IMR-90 (cell line): Measurements from ENCODE around the gene FEN1. TPM values are rescaled to one million over a fixed set of nuclear protein-coding genes. Genes with fewer than 3 reads are reported as not detected.

ENCODE experiments used
- ATAC-seq: fragments of 200-7000 bp; cut with Tn5 transposase; 2 replicates; pipeline ENCODE4 v1.9.1; 2020; ENCODE audit warnings: low read depth, mild to moderate bottlenecking, moderate library complexity
- BruUV-seq: library from RNA; stranded (reverse); fragments of 400-500 nt; replicated peaks from 2 replicates; lab custom pipeline; 2021; lab: Mats Ljungman, UMichigan
- CTCF ChIA-PET: fragments of 300-600 bp; formaldehyde crosslinking; extraction: SDS; loops from one replicate; lab custom pipeline; 2021; ENCODE audit warnings: antibody characterized with exemption; lab: Yijun Ruan, JAX
- POLR2A ChIA-PET: fragments of 300-600 bp; sonication (Branson Sonifier 250); formaldehyde crosslinking; loops from one replicate; lab custom pipeline; 2022; ENCODE audit warnings: antibody characterized with exemption; ENCODE audit not compliant: unreplicated experiment; lab: Charles Lee
- DNase-seq: peaks from one replicate; pipeline ENCODE4 v3.0.0; 2013
- H2AFZ ChIP-seq: replicated peaks from 2 replicates; pipeline ENCODE3; 2013; ENCODE audit warnings: low read length, mild to moderate bottlenecking; ENCODE audit not compliant: poor library complexity
- H2AK5ac ChIP-seq: 2 replicates; pipeline ENCODE4 v1.6.1; 2013; ENCODE audit warnings: low read depth, low read length, inconsistent platforms
- H2AK9ac ChIP-seq: replicated peaks from 2 replicates; pipeline ENCODE3; 2013; ENCODE audit warnings: mild to moderate bottlenecking, low read depth, low read length, moderate library complexity; ENCODE audit not compliant: poor library complexity
- H2BK120ac ChIP-seq: 2 replicates; pipeline ENCODE4 v1.6.1; 2013; ENCODE audit warnings: low read depth, low read length, inconsistent platforms
- H2BK15ac ChIP-seq: 3 replicates; pipeline ENCODE4 v1.6.1; 2013; ENCODE audit warnings: low read depth, low read length, inconsistent platforms
- H2BK20ac ChIP-seq: 2 replicates; pipeline ENCODE4 v1.6.1; 2013; ENCODE audit warnings: low read depth, mild to moderate bottlenecking, inconsistent platforms, low read length, moderate library complexity
- H2BK5ac ChIP-seq: 2 replicates; pipeline ENCODE4 v1.6.1; 2013; ENCODE audit warnings: mild to moderate bottlenecking, low read depth, low read length, inconsistent platforms; ENCODE audit not compliant: poor library complexity, severe bottlenecking
- H3K14ac ChIP-seq: replicated peaks from 2 replicates; pipeline ENCODE4 v1.6.1; 2013; ENCODE audit warnings: low read depth, low read length, inconsistent platforms
- H3K18ac ChIP-seq: 2 replicates; pipeline ENCODE4 v1.6.1; 2013; ENCODE audit warnings: low read depth, low read length, control low read depth
- H3K23ac ChIP-seq: 2 replicates; pipeline ENCODE4 v1.6.1; 2013; ENCODE audit warnings: low read depth, low read length, inconsistent platforms
- H3K27ac ChIP-seq: 2 replicates; pipeline ENCODE4 v1.5.1; 2013; ENCODE audit warnings: mild to moderate bottlenecking, control low read depth, low read length; ENCODE audit not compliant: insufficient read depth
- H3K27me3 ChIP-seq: 2 replicates; pipeline ENCODE4 v1.6.1; 2013; ENCODE audit warnings: low read length; ENCODE audit not compliant: control insufficient read depth, insufficient read depth
- H3K36me3 ChIP-seq: 2 replicates; pipeline ENCODE4 v1.6.1; 2013; ENCODE audit warnings: low read length, mixed read lengths; ENCODE audit not compliant: control insufficient read depth, insufficient read depth
- H3K4ac ChIP-seq: 2 replicates; pipeline ENCODE4 v1.6.1; 2013; ENCODE audit warnings: low read depth, low read length, inconsistent platforms
- H3K4me1 ChIP-seq: 2 replicates; pipeline ENCODE4 v1.6.1; 2013; ENCODE audit warnings: low read length, mixed read lengths; ENCODE audit not compliant: control insufficient read depth, insufficient read depth
- H3K4me2 ChIP-seq: 2 replicates; pipeline ENCODE4 v1.6.1; 2013; ENCODE audit warnings: low read depth, mild to moderate bottlenecking, control low read depth, low read length, moderate library complexity
- H3K4me3 ChIP-seq: 2 replicates; pipeline ENCODE4 v1.5.1; 2013; ENCODE audit warnings: low read depth, mild to moderate bottlenecking, control low read depth, low read length, moderate library complexity; ENCODE audit not compliant: insufficient read depth
- H3K56ac ChIP-seq: 2 replicates; pipeline ENCODE4 v1.6.1; 2013; ENCODE audit warnings: low read length, inconsistent platforms; ENCODE audit not compliant: insufficient read depth; ENCODE audit errors: extremely low read depth
- H3K79me1 ChIP-seq, 2 experiments: 2 replicates each; pipeline ENCODE4 v1.6.1; 2013; ENCODE audit warnings: low read length in 2 of 2, inconsistent platforms in 1 of 2, low read depth in 1 of 2
- H3K9ac ChIP-seq: 2 replicates; pipeline ENCODE4 v1.6.1; 2013; ENCODE audit warnings: low read depth, low read length, control low read depth
- H3K9me1 ChIP-seq: 2 replicates; pipeline ENCODE4 v1.6.1; 2013; ENCODE audit warnings: low read length, inconsistent platforms; ENCODE audit not compliant: insufficient read depth
- H3K9me3 ChIP-seq: 2 replicates; pipeline ENCODE4 v1.6.1; 2013; ENCODE audit warnings: low read length; ENCODE audit not compliant: control insufficient read depth, insufficient read depth
- H4K20me1 ChIP-seq: 2 replicates; pipeline ENCODE4 v1.6.1; 2013; ENCODE audit warnings: low read length, inconsistent platforms; ENCODE audit not compliant: insufficient read depth
- H4K5ac ChIP-seq: 2 replicates; pipeline ENCODE4 v1.6.1; 2013; ENCODE audit warnings: mild to moderate bottlenecking, low read depth, low read length, control low read depth
- H4K8ac ChIP-seq, 2 experiments: 2 replicates each; pipeline ENCODE4 v1.6.1; 2013; ENCODE audit warnings: low read depth in 2 of 2, low read length in 2 of 2, control low read depth in 1 of 2, inconsistent platforms in 1 of 2
- H4K91ac ChIP-seq: 2 replicates; pipeline ENCODE4 v1.6.1; 2013; ENCODE audit warnings: low read depth, low read length, inconsistent platforms; ENCODE audit not compliant: insufficient read depth
- CHD1 ChIP-seq: IDR thresholded peaks from 2 replicates; pipeline ENCODE4 v1.6.1; 2012; ENCODE audit warnings: low read depth, low read length, improper control_type of control experiment
- MAFK ChIP-seq: IDR thresholded peaks from 2 replicates; pipeline ENCODE4 v1.6.1; 2012; ENCODE audit warnings: low read depth, low read length, improper control_type of control experiment
- POLR2A ChIP-seq: IDR thresholded peaks from 2 replicates; pipeline ENCODE4 v1.6.1; 2012; ENCODE audit warnings: mild to moderate bottlenecking, low read depth, low read length
- WGBS, 2 experiments: methylation state at CpG; one replicate each; pipeline versions ENCODE4 v1.1.5 to v1.1.7; 2013; ENCODE audit warnings: missing lambda C conversion rate in 2 of 2; ENCODE audit not compliant: insufficient read length in 1 of 2; ENCODE audit errors: extremely low coverage in 2 of 2; 5-methylcytosine and 5-hydroxymethylcytosine counted together
- dilution Hi-C: fragments of 300-500 bp; cut with HindIII; formaldehyde crosslinking; loops from one replicate; pipeline ENCODE4 v1.14.3; 2018; ENCODE audit warnings: low sequenced_read_pairs; ENCODE audit not compliant: unreplicated experiment
- in situ Hi-C: fragments of 300-500 bp; cut with MboI; formaldehyde crosslinking; loops from 3 replicates; pipeline ENCODE4 v1.14.3; 2019; ENCODE audit warnings: low sequenced_read_pairs, inconsistent platforms, mixed read lengths
- intact Hi-C: fragments of 100-400 bp; cut with micrococcal nuclease; formaldehyde crosslinking; loops from 2 replicates; pipeline ENCODE4 v1.10.0; 2022
- polyA plus RNA-seq, 3 experiments: library from polyadenylated mRNA; depleted of rRNA; stranded (reverse); fragments of >200 nt; gene quantifications; 2 replicates each; pipeline ENCODE4 v1.2.3, GENCODE V29; 2012; ENCODE audit warnings: low replicate concordance in 1 of 3
- total RNA-seq: library from RNA; depleted of rRNA; stranded (reverse); fragments of >200 nt; gene quantifications from 2 replicates; pipeline ENCODE4 v1.2.3, GENCODE V29; 2012

The FEN1 gene
- total and polyA plus RNA-seq, 2 of the 4 experiments (the other 2 are of a cell fraction): 23.0 to 41.9 TPM

DNA sequence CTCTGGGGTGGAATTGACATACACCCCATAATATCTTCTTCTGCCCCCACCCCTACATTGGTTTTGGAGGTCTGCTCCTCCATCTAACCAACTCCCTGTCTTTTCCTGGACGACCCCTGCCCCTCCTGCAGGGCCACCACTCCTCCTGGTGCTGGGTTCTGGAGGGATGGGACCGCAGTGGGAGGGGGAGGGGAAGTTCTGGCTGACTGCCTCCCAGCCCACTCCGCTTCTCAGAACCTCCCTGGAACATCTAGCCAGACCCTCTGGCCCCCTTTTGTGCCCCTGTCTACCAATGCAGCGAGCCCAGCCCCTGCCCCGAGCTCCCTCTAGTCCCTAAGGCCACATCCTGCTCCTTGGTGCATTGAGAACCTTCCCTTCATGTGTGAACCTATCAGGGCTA, 39.0 kb upstream of the FEN1 start:
- no peaks in the 10 kb centered on the region for H3K9me1 ChIP-seq

More for the DNA sequence above, 39.0 kb upstream of the FEN1 start:
- Histone ChIP-seq H3K9me3 (no peaks in the 10 kb centered on the region), H4K91ac (peak overlapping the region; percentile 32; the same call in 1 of the 2 replicates), H4K5ac (no peak overlapping the region), H3K4me2 (no peak overlapping the region), H3K27ac (no peak overlapping the region), H3K18ac (no peak overlapping the region), H3K27me3 (peaks cover 3% of the 10 kb centered on the region; the same call in 1 of the 2 replicates), H3K36me3 (no peaks in the 10 kb centered on the region), H3K14ac (no peak overlapping the region), H3K9ac (no peak overlapping the region), H4K8ac (peak overlapping the region in 1 of 2 experiments; percentile 29; a peak in 1 of 4 replicates), H2AFZ (no peak overlapping the region), H2AK9ac (peak overlapping the region; percentile 89), H2BK20ac (no peak overlapping the region), H3K4me1 (peaks cover 15% of the 10 kb centered on the region), H3K4ac (no peak overlapping the region; the same call in 1 of the 2 replicates), H3K4me3 (no peak overlapping the region), H2BK15ac (no peak overlapping the region), H2BK5ac (no peak overlapping the region), H3K56ac (no peak overlapping the region), H3K23ac (no peak overlapping the region), H4K20me1 (no peaks in the 10 kb centered on the region), H2BK120ac (no peak overlapping the region), H3K79me1 (0 out of 4 replicates have a peak, but pooled peaks cover 0 to 3% of the 10 kb centered on the region in 2 experiments), H2AK5ac (no peak overlapping the region)
- intact Hi-C loops: no loop called here
- ChIA-PET POLR2A (no interaction called here), CTCF (no interaction called here)
- in situ Hi-C loops: no loop called here
- no TSS peak for BruUV-seq
- ATAC-seq (no peak), DNase-seq (no peak)
- dilution Hi-C loops: no loop called here
- TF ChIP-seq POLR2A (no peak), CHD1 (no peak), MAFK (no peak)
- no CpG with 5 or more reads among the region's 5 CpGs for WGBS, 2 experiments
